Endothelial cell of umbilical vein (primary cell): ENCODE measurements around the gene MIER2. TPM values are rescaled to one million over a fixed set of nuclear protein-coding genes. Genes with fewer than 3 reads are reported as not detected.

Experiments
- BruUV-seq: library from RNA; stranded (reverse); fragments of 400-500 nt; replicated peaks from 2 replicates; lab custom pipeline; 2021; lab: Mats Ljungman, UMichigan
- CTCF ChIA-PET: fragments of 300-600, 350-600 bp; sonication (Branson Sonifier 250); formaldehyde crosslinking; loops from one replicate; lab custom pipeline; 2021; ENCODE audit warnings: antibody characterized with exemption, inconsistent platforms; lab: Charles Lee
- POLR2A ChIA-PET: fragments of 300-600, 350-600 bp; sonication (Branson Sonifier 250); formaldehyde crosslinking; loops from one replicate; lab custom pipeline; 2021; ENCODE audit warnings: antibody characterized with exemption, inconsistent platforms; lab: Charles Lee
- DNase-seq: peaks from one replicate; pipeline ENCODE4 v3.0.0-alpha.2; 2011; ENCODE audit warnings: low read depth, low spot score
- FAIRE-seq: peaks from 2 replicates; lab custom pipeline; 2011; peaks lifted over from hg19 to GRCh38; lab: Jason Lieb, UNC
- H2AFZ ChIP-seq: 2 replicates; pipeline ENCODE4 v1.6.0; 2012; ENCODE audit warnings: low read depth, low read length, control low read depth, inconsistent platforms
- H3K27ac ChIP-seq: 2 replicates; pipeline ENCODE4 v1.5.1; 2011; ENCODE audit warnings: low read depth, mild to moderate bottlenecking, control low read depth, low read length, moderate library complexity; ENCODE audit not compliant: insufficient read depth
- H3K27me3 ChIP-seq, 2 experiments: 2 replicates each; pipeline versions ENCODE4 v1.6.0 to v1.6.1; 2011; ENCODE audit warnings: low read length in 2 of 2, mixed read lengths in 1 of 2; ENCODE audit not compliant: control insufficient read depth in 2 of 2, insufficient read depth in 2 of 2
- H3K36me3 ChIP-seq, 2 experiments: 2 replicates in 1 of 2; 3 replicates in 1 of 2; pipeline ENCODE4 v1.5.1; 2011; ENCODE audit warnings: low read length in 2 of 2, mild to moderate bottlenecking in 1 of 2, moderate library complexity in 1 of 2; ENCODE audit not compliant: control insufficient read depth in 2 of 2, insufficient read depth in 2 of 2; ENCODE audit errors: extremely low read depth in 1 of 2
- H3K4me1 ChIP-seq: 3 replicates; pipeline ENCODE4 v1.5.1; 2011; ENCODE audit warnings: mild to moderate bottlenecking, low read length; ENCODE audit not compliant: control insufficient read depth, insufficient read depth; ENCODE audit errors: extremely low read depth
- H3K4me2 ChIP-seq: 2 replicates; pipeline ENCODE4 v1.6.1; 2011; ENCODE audit warnings: low read length, control low read depth, mixed read lengths; ENCODE audit not compliant: insufficient read depth
- H3K4me3 ChIP-seq, 3 experiments: fragments of 200-600 bp in 1 of 3; sonication (generic), shearing (Covaris generic) in 1 of 3; replicated peaks in 1 of 3; 2 replicates each; pipeline ENCODE4 v1.5.1; 2011 to 2016; ENCODE audit warnings: control low read depth in 3 of 3, low read length in 3 of 3, mild to moderate bottlenecking in 2 of 3, inconsistent platforms in 1 of 3, low read depth in 1 of 3, moderate library complexity in 1 of 3; ENCODE audit not compliant: insufficient read depth in 1 of 3
- H3K79me2 ChIP-seq: 2 replicates; pipeline ENCODE4 v1.6.0; 2012; ENCODE audit warnings: low read length, inconsistent platforms; ENCODE audit not compliant: control insufficient read depth, insufficient read depth
- H3K9ac ChIP-seq: replicated peaks from 2 replicates; pipeline ENCODE3; 2011; ENCODE audit warnings: low read length, control low read depth; ENCODE audit not compliant: insufficient read depth; ENCODE audit errors: extremely low read depth
- H3K9me1 ChIP-seq: replicated peaks from 3 replicates; pipeline ENCODE4 v1.6.0; 2011; ENCODE audit warnings: mild to moderate bottlenecking, low read length; ENCODE audit not compliant: control insufficient read depth, insufficient read depth; ENCODE audit errors: extremely low read depth
- H3K9me3 ChIP-seq: replicated peaks from 2 replicates; pipeline ENCODE4 v1.5.1; 2012; ENCODE audit warnings: low read length, inconsistent platforms; ENCODE audit not compliant: control insufficient read depth, insufficient read depth
- H4K20me1 ChIP-seq: replicated peaks from 2 replicates; pipeline ENCODE3; 2011; ENCODE audit warnings: mild to moderate bottlenecking, low read length; ENCODE audit not compliant: control insufficient read depth, insufficient read depth; ENCODE audit errors: extremely low read depth
- EZH2 ChIP-seq: IDR thresholded peaks from 2 replicates; pipeline ENCODE4 v1.6.1; 2012; ENCODE audit warnings: borderline replicate concordance, low read depth, mild to moderate bottlenecking, moderate library complexity, low read length, inconsistent platforms; ENCODE audit not compliant: severe bottlenecking
- FOS ChIP-seq: IDR thresholded peaks from 2 replicates; pipeline ENCODE4 v1.6.1; 2011; ENCODE audit warnings: mild to moderate bottlenecking, low read length, moderate library complexity, borderline replicate concordance; ENCODE audit not compliant: insufficient read depth
- GATA2 ChIP-seq: IDR thresholded peaks from 2 replicates; pipeline ENCODE4 v1.7.0; 2011; ENCODE audit warnings: low read depth, mild to moderate bottlenecking, moderate library complexity, mixed read lengths, low read length; ENCODE audit not compliant: insufficient read length, insufficient read depth
- JUN ChIP-seq: IDR thresholded peaks from 2 replicates; pipeline ENCODE4 v1.6.1; 2011; ENCODE audit warnings: borderline replicate concordance, low read depth; ENCODE audit not compliant: insufficient read length, insufficient read depth
- MYC ChIP-seq: IDR thresholded peaks from one replicate; pipeline ENCODE4 v1.6.1; 2011; ENCODE audit warnings: mild to moderate bottlenecking, low read depth, low read length
- POLR2A ChIP-seq: IDR thresholded peaks from 2 replicates; pipeline ENCODE4 v1.6.1; 2012; ENCODE audit warnings: low read depth, mild to moderate bottlenecking, control low read depth, low read length
- POLR2AphosphoS5 ChIP-seq: IDR thresholded peaks from 2 replicates; pipeline ENCODE4 v1.6.1; 2012; ENCODE audit warnings: low read depth, mild to moderate bottlenecking, control low read depth, low read length, moderate library complexity; ENCODE audit not compliant: insufficient read depth
- dilution Hi-C: fragments of 300-500 bp; cut with MboI; formaldehyde crosslinking; loops from one replicate; pipeline ENCODE4 v1.15.0; 2019; ENCODE audit warnings: low sequenced_read_pairs; ENCODE audit not compliant: extremely low pct_ligation_motif_present
- intact Hi-C: fragments of 100-400 bp; cut with micrococcal nuclease; formaldehyde crosslinking; loops from one replicate; pipeline ENCODE4 v1.10.0; 2022
- polyA plus RNA-seq, 4 experiments: library from polyadenylated mRNA; depleted of rRNA in 3 of 4; stranded (reverse) in 3 of 4; unstranded in 1 of 4; fragments of >200 nt; gene quantifications; 2 replicates each; pipeline versions ENCODE4 v1.2.1 to v1.2.3, GENCODE V29; 2011 to 2012; ENCODE audit warnings: missing spikeins in 1 of 4
- total RNA-seq: library from RNA; stranded (reverse); gene quantifications from 2 replicates; pipeline ENCODE4 v1.2.3, GENCODE V29; 2021
- TF ChIP-seq, protein P1 (sequence below), 2 donors: IDR thresholded peaks; 1 replicate in 1 of 2; 2 replicates in 1 of 2; pipeline ENCODE4 v1.5.1; 2011; ENCODE audit warnings: low read length in 2 of 2, mild to moderate bottlenecking in 2 of 2, moderate library complexity in 2 of 2, control low read depth in 1 of 2, inconsistent platforms in 1 of 2, low read depth in 1 of 2; ENCODE audit not compliant: insufficient read depth in 1 of 2; ENCODE audit errors: extremely low read depth in 1 of 2
- TF ChIP-seq, protein P2 (sequence below): IDR thresholded peaks from 2 replicates; pipeline ENCODE4 v1.6.1; 2011; ENCODE audit not compliant: insufficient read depth, insufficient read length

The MIER2 gene
- total and polyA plus RNA-seq, 2 donors (not counting 3 experiments of a cell fraction or from before 2014, with no cell fraction given), result 20.3 to 44.9 TPM

DNA sequence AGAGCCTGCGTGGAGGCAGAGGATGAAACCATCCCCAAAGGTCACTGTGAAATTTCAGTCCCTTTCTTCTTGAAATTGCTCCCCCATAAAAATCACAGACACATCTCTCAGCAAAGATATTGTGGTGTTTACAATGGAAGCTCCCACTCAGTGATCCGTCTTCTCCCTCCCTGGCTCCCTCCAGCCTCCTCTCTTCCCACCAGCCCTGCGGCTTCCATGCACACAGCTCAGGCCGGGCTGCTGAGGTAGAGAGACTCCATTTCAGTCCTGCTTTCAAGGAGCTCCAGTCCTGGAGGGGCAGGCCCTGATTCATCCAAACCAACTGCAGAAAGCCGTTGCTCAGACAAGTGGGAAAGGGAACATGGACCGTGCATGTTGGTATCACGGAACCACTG is 24.0 kb upstream of the MIER2 start:
- Histone ChIP-seq H4K20me1 (no peaks in the 10 kb centered on the region), H3K27me3 (peaks cover 0 to 4% of the 10 kb centered on the region in 2 experiments), H3K4me1 (no peaks in the 10 kb centered on the region), H3K36me3 (no peaks in the 10 kb centered on the region), H3K4me3 (no peak overlapping the region), H3K9me1 (no peaks in the 10 kb centered on the region), H3K9me3 (no peaks in the 10 kb centered on the region), H3K4me2 (no peak overlapping the region), H2AFZ (no peak overlapping the region), H3K9ac (no peak overlapping the region), H3K79me2 (no peaks in the 10 kb centered on the region), H3K27ac (no peak overlapping the region)
- TF ChIP-seq, protein P1, sequence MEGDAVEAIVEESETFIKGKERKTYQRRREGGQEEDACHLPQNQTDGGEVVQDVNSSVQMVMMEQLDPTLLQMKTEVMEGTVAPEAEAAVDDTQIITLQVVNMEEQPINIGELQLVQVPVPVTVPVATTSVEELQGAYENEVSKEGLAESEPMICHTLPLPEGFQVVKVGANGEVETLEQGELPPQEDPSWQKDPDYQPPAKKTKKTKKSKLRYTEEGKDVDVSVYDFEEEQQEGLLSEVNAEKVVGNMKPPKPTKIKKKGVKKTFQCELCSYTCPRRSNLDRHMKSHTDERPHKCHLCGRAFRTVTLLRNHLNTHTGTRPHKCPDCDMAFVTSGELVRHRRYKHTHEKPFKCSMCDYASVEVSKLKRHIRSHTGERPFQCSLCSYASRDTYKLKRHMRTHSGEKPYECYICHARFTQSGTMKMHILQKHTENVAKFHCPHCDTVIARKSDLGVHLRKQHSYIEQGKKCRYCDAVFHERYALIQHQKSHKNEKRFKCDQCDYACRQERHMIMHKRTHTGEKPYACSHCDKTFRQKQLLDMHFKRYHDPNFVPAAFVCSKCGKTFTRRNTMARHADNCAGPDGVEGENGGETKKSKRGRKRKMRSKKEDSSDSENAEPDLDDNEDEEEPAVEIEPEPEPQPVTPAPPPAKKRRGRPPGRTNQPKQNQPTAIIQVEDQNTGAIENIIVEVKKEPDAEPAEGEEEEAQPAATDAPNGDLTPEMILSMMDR (IDR thresholded peaks at IDR 0.05; ENCODE audit: extremely low read depth in 1 of 2, insufficient read depth in 1 of 2, low read depth in 1 of 2, low read length in 2 of 2), result no peak
- no peak for TF ChIP-seq JUN
- intact Hi-C loops, result no loop called here
- BruUV-seq, result no TSS peak
- no peak for DNase-seq
- FAIRE-seq, result no peak
- dilution Hi-C loops, result no loop called here
- ChIA-PET CTCF (no interaction called here), POLR2A (no interaction called here)

DNA sequence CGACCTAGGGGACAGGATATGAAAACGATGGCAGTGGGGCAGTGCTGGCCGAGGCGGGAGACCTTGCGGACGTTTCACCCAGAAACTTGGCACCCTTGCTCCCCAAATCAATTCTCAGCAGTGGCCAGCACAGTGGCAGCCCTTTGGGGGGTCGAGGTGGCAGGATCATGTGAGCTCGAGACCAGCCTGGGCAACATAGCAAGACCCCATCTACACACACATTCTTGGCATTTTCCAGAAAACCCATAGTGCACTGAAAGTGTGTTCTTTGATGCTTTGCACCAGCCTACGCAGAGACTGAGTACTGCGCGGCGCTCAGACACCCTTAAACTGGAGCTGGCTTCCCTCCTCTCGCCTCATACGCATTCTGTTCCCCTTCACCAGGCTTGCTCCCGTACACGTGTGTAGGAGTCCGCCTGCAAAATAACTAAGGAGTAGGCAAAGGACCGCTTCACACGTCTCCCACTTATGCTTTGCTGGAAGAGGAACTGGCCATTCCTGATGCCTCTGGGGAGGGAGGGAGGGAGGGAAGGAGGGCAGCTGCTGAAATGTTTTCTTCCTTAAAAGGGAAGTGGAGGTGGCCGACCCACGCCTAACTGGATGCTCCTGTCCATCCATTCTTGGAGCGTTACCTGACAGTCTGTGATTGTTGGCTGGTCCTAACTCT is 23.5 kb upstream of the MIER2 start:
- Histone ChIP-seq H3K27ac (no peak overlapping the region), H3K79me2 (no peaks in the 10 kb centered on the region), H3K4me2 (no peak overlapping the region), H4K20me1 (no peaks in the 10 kb centered on the region), H3K9ac (no peak overlapping the region), H3K9me1 (no peaks in the 10 kb centered on the region), H2AFZ (no peak overlapping the region), H3K4me1 (no peaks in the 10 kb centered on the region), H3K4me3 (no peak overlapping the region), H3K36me3 (no peaks in the 10 kb centered on the region), H3K27me3 (peaks cover 0 to 4% of the 10 kb centered on the region in 2 experiments), H3K9me3 (no peaks in the 10 kb centered on the region)
- dilution Hi-C loops, result no loop called here
- no peak for FAIRE-seq
- ChIA-PET CTCF (no interaction called here), POLR2A (no interaction called here)
- intact Hi-C loops, result no loop called here
- BruUV-seq, result no TSS peak
- TF ChIP-seq, protein P1 (IDR thresholded peaks at IDR 0.05; ENCODE audit: extremely low read depth in 1 of 2, insufficient read depth in 1 of 2, low read depth in 1 of 2, low read length in 2 of 2), result no peak
- TF ChIP-seq POLR2A (no peak), GATA2 (no peak), POLR2AphosphoS5 (no peak), MYC (no peak), JUN (no peak), EZH2 (no peak), FOS (no peak)
- TF ChIP-seq, protein P2, sequence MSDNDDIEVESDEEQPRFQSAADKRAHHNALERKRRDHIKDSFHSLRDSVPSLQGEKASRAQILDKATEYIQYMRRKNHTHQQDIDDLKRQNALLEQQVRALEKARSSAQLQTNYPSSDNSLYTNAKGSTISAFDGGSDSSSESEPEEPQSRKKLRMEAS, result no peak
- no peak for DNase-seq
